OCI-LY3 (cell line): ENCODE measurements around the gene NNT.

Experiments used
- CTCF ChIP-seq: fragments of 200-600, 300-600 bp; sonication (generic); IDR thresholded peaks from 2 replicates; pipeline ENCODE4 v1.5.1; 2014; ENCODE audit warnings: antibody characterized with exemption, low read length, low read depth
- EZH2phosphoT487 ChIP-seq: fragments of 200-600 bp; shearing (Covaris generic); IDR thresholded peaks from 2 replicates; pipeline ENCODE4 v1.6.1; 2018; ENCODE audit warnings: antibody characterized with exemption, mixed run types, low read depth

- no peak for TF ChIP-seq CTCF
- TF ChIP-seq EZH2phosphoT487 = no peak
Measured at GRCh38 chr5:43622074-43622473, 19.1 kb downstream of the NNT start.
